ENCODE results near the gene HOPX.

DNA sequence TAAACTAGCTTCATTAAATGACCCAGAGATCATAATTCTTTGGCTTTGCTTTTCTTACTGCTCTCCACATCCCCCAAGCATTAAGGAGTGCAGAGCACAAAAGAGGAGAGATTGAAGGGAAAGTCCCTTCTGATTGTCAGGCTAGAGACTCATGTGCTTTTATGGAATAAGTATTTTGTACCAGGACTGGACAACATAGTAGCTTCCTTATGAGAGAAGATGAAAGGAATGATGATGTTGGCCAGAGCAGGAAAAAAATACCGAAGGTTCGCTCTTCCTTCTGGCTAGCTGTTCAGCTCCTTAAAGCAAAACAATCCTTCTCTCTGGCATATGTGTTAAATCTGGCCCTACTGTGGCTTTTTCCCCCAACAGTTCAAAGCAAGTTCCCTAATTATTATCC lies 53.1 kb downstream of the HOPX start:
- TF ChIP-seq, protein P1, sequence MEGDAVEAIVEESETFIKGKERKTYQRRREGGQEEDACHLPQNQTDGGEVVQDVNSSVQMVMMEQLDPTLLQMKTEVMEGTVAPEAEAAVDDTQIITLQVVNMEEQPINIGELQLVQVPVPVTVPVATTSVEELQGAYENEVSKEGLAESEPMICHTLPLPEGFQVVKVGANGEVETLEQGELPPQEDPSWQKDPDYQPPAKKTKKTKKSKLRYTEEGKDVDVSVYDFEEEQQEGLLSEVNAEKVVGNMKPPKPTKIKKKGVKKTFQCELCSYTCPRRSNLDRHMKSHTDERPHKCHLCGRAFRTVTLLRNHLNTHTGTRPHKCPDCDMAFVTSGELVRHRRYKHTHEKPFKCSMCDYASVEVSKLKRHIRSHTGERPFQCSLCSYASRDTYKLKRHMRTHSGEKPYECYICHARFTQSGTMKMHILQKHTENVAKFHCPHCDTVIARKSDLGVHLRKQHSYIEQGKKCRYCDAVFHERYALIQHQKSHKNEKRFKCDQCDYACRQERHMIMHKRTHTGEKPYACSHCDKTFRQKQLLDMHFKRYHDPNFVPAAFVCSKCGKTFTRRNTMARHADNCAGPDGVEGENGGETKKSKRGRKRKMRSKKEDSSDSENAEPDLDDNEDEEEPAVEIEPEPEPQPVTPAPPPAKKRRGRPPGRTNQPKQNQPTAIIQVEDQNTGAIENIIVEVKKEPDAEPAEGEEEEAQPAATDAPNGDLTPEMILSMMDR (conservative IDR thresholded peaks at IDR 0.05), result no peak
- TF ChIP-seq EZH2 (IDR thresholded peaks at IDR 0.05; ENCODE audit: low read depth), result no peak

Measured in PC-9 (cell line).